Activated CD4-positive, alpha-beta T cell treated with anti-CD3 and anti-CD28 coated beads, Interleukin-2, amount 50 U/mL, for 24 hours (primary cell): ENCODE data around the gene ANKRD17.
"Not testable (repeated sequence)": the region's sequence is repeated elsewhere in the genome, so short reads cannot be mapped to it uniquely, and the experiment has no call there.

ENCODE experiments used
- DNase-seq, 2 donors: peaks; one replicate each; pipeline ENCODE4 v3.0.0-alpha.2; 2020; ENCODE audit warnings: low read depth in 1 of 2, low spot score in 1 of 2

The ANKRD17 gene

GRCh38 chr4:73248821-73249220 is 9.8 kb downstream of the ANKRD17 start:
- no peak for DNase-seq

- no peak for DNase-seq
These were observed 10.2 kb downstream of the ANKRD17 start for GRCh38 chr4:73248416-73248815.

- DNase-seq: no peak
These were observed 11.5 kb downstream of the ANKRD17 start for GRCh38 chr4:73247100-73247499.

GRCh38 chr4:73245955-73246354 is 12.6 kb downstream of the ANKRD17 start:
- no peak for DNase-seq

- DNase-seq: no peak
These were observed 13.5 kb downstream of the ANKRD17 start for GRCh38 chr4:73244945-73245601.

GRCh38 chr4:73237044-73237443 is 21.6 kb downstream of the ANKRD17 start:
- no peak for DNase-seq

- no peak for DNase-seq
These were observed 22.4 kb downstream of the ANKRD17 start for GRCh38 chr4:73236151-73236550.

GRCh38 chr4:73234712-73235111 is 23.9 kb downstream of the ANKRD17 start:
- no peak for DNase-seq

GRCh38 chr4:73231518-73232487 is 26.8 kb downstream of the ANKRD17 start:
- no peak for DNase-seq

GRCh38 chr4:73230865-73231517 is 27.6 kb downstream of the ANKRD17 start:
- DNase-seq: no peak

- not testable (repeated sequence) for DNase-seq
These were observed 29.8 kb downstream of the ANKRD17 start for GRCh38 chr4:73228800-73229199.

GRCh38 chr4:73224886-73225285 is 33.7 kb downstream of the ANKRD17 start:
- DNase-seq: no peak

- DNase-seq: no peak
These were observed 35.3 kb downstream of the ANKRD17 start for GRCh38 chr4:73223258-73223650.

GRCh38 chr4:73222466-73223257 is 35.9 kb downstream of the ANKRD17 start:
- DNase-seq: peak in 1 of 2 donors; percentile 72

- DNase-seq: no peak
These were observed 36.9 kb downstream of the ANKRD17 start for GRCh38 chr4:73221734-73222133.

- no peak for DNase-seq
These were observed 37.8 kb downstream of the ANKRD17 start for GRCh38 chr4:73220815-73221214.

GRCh38 chr4:73213916-73214653 is 44.5 kb downstream of the ANKRD17 start:
- no peak for DNase-seq

GRCh38 chr4:73212982-73213730 is 45.4 kb downstream of the ANKRD17 start:
- DNase-seq: no peak

GRCh38 chr4:73211968-73212367 is 46.6 kb downstream of the ANKRD17 start:
- DNase-seq: no peak

GRCh38 chr4:73208376-73208775 is 50.2 kb downstream of the ANKRD17 start:
- DNase-seq: no peak
